Trophoblast cell (in vitro differentiated cells and primary cell): ENCODE measurements around the gene CCNY.

Experiments used
- DNase-seq, 2 donors: peaks; one replicate each; pipeline ENCODE4 v3.0.0-alpha.2; 2016
- H2AFZ ChIP-seq: 2 replicates; pipeline ENCODE4 v1.6.1; 2013; ENCODE audit warnings: low read length, moderate library complexity, mild to moderate bottlenecking; ENCODE audit not compliant: insufficient read depth, poor library complexity
- H2AK5ac ChIP-seq: 2 replicates; pipeline ENCODE4 v1.6.1; 2013; ENCODE audit warnings: mild to moderate bottlenecking, low read length
- H2BK120ac ChIP-seq: 2 replicates; pipeline ENCODE4 v1.6.1; 2013; ENCODE audit warnings: low read length, mild to moderate bottlenecking, moderate library complexity; ENCODE audit not compliant: insufficient read depth, poor library complexity
- H2BK12ac ChIP-seq: 2 replicates; pipeline ENCODE4 v1.6.1; 2013; ENCODE audit warnings: mild to moderate bottlenecking, low read length, moderate library complexity
- H2BK5ac ChIP-seq: 2 replicates; pipeline ENCODE4 v1.6.1; 2013; ENCODE audit warnings: low read length, low read depth, moderate library complexity, mild to moderate bottlenecking; ENCODE audit not compliant: poor library complexity
- H3K14ac ChIP-seq: 2 replicates; pipeline ENCODE4 v1.6.1; 2013; ENCODE audit warnings: mild to moderate bottlenecking, low read length
- H3K18ac ChIP-seq: 2 replicates; pipeline ENCODE4 v1.6.1; 2013; ENCODE audit warnings: mild to moderate bottlenecking, low read length
- H3K23ac ChIP-seq: 2 replicates; pipeline ENCODE4 v1.6.1; 2013; ENCODE audit warnings: low read length
- H3K27ac ChIP-seq: 2 replicates; pipeline ENCODE4 v1.5.1; 2013; ENCODE audit warnings: low read depth, mild to moderate bottlenecking, inconsistent platforms, low read length, moderate library complexity
- H3K27me3 ChIP-seq: 2 replicates; pipeline ENCODE4 v1.6.1; 2013; ENCODE audit warnings: inconsistent platforms, mild to moderate bottlenecking, low read length, moderate library complexity; ENCODE audit not compliant: insufficient read depth
- H3K36me3 ChIP-seq, 2 experiments: 1 replicate in 1 of 2; 2 replicates in 1 of 2; pipeline ENCODE4 v1.6.1; 2013; ENCODE audit warnings: low read length in 2 of 2, mild to moderate bottlenecking in 2 of 2, moderate library complexity in 1 of 2; ENCODE audit not compliant: insufficient read depth in 2 of 2, control insufficient read depth in 1 of 2
- H3K4ac ChIP-seq: 2 replicates; pipeline ENCODE4 v1.6.1; 2013; ENCODE audit warnings: low read depth, mild to moderate bottlenecking, low read length, moderate library complexity
- H3K4me1 ChIP-seq, 2 experiments: 1 replicate in 1 of 2; 2 replicates in 1 of 2; pipeline ENCODE4 v1.6.1; 2013; ENCODE audit warnings: low read length in 2 of 2, mild to moderate bottlenecking in 2 of 2, moderate library complexity in 1 of 2; ENCODE audit not compliant: insufficient read depth in 2 of 2, control insufficient read depth in 1 of 2
- H3K4me2 ChIP-seq: 2 replicates; pipeline ENCODE4 v1.6.1; 2013; ENCODE audit warnings: inconsistent platforms, mild to moderate bottlenecking, low read length, moderate library complexity
- H3K4me3 ChIP-seq: 2 replicates; pipeline ENCODE4 v1.5.1; 2013; ENCODE audit warnings: mild to moderate bottlenecking, low read depth, low read length, inconsistent platforms
- H3K79me1 ChIP-seq: one replicate; pipeline ENCODE4 v1.6.1; 2013; ENCODE audit warnings: low read length
- H3K79me2 ChIP-seq: 2 replicates; pipeline ENCODE4 v1.6.1; 2013; ENCODE audit warnings: low read length, mild to moderate bottlenecking; ENCODE audit not compliant: control insufficient read depth, insufficient read depth, poor library complexity
- H3K9ac ChIP-seq: 2 replicates; pipeline ENCODE4 v1.6.1; 2013; ENCODE audit warnings: mild to moderate bottlenecking, low read length
- H3K9me3 ChIP-seq: 2 replicates; pipeline ENCODE4 v1.6.1; 2013; ENCODE audit warnings: low read depth, mild to moderate bottlenecking, control low read depth, inconsistent platforms, low read length; ENCODE audit not compliant: insufficient read depth
- H4K12ac ChIP-seq: 2 replicates; pipeline ENCODE4 v1.6.1; 2013; ENCODE audit warnings: low read depth, mild to moderate bottlenecking, low read length, moderate library complexity
- H4K8ac ChIP-seq: 2 replicates; pipeline ENCODE4 v1.6.1; 2013; ENCODE audit warnings: low read depth, mild to moderate bottlenecking, low read length, moderate library complexity
- H4K91ac ChIP-seq: one replicate; pipeline ENCODE4 v1.6.1; 2013; ENCODE audit warnings: low read depth, mild to moderate bottlenecking, low read length, moderate library complexity
- WGBS: extraction: QIAGEN DNeasy Blood & Tissue Kit; methylation state at CpG from one replicate; pipeline ENCODE4 v1.1.7; 2013; ENCODE audit warnings: missing lambda C conversion rate; ENCODE audit not compliant: insufficient read length, insufficient coverage; ENCODE audit errors: extremely low coverage; 5-methylcytosine and 5-hydroxymethylcytosine counted together

Gene CCNY

DNA sequence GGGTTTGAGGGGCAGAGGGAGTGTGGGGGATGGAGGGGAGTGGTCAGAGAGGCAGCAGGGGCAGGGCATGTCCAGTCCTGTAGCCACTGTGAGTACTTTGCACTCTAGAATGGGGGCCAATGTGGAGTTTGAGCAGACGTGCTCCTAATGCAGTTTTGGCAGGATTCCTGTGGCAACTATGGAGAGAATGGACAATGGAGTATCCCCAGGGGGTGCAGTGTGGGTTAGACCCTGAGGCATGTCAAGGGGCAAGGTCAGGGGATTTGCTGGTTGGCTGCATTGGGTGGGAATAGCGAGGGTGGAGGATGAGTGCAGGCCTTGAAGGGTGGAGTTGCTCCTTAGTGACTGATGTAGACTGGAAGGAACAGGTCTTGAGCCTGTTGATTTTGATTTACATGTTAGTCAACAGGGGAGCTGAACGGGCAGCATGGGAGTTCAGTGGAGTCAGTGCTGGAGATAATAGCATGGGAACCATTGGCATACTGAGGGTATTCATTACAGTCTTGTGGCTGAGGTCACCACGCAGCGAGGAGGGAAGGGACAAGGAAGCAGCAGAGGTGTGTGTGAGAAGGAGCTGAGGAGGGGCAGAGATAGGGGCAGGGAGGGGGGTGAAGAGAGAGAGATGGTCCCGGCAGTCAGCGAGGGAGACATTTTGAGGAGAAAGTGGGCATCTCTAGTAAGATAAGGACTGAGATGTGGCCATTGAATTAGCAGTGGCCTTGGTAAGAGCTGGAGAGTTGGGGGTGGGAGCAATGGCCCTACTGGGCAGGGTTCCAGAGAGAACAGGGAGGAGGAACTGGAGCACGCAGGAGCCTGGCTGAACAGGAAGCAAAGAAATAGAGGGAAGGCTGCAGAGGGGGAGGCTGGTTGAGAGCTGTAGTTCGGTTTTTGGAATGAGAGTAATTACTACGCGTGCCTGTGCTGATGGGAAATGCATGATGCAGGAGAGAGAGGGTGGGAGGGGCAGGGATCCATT lies 112.7 kb downstream of the CCNY start:
- no peak overlapping the region for H3K4me3 ChIP-seq
- no peak overlapping the region for H3K4me2 ChIP-seq
- H2BK120ac ChIP-seq = peak overlapping the region; percentile 40
- no peak overlapping the region for H4K12ac ChIP-seq
- no peaks in the 10 kb centered on the region for H3K27me3 ChIP-seq
- H3K9ac ChIP-seq = no peak overlapping the region
- peak overlapping the region; percentile 34 for H3K27ac ChIP-seq
- peaks cover 15% of the 10 kb centered on the region for H3K79me1 ChIP-seq
- no peak overlapping the region for H3K23ac ChIP-seq
- H2AFZ ChIP-seq = no peak overlapping the region
- peaks cover 17 to 22% of the 10 kb centered on the region in 2 experiments for H3K4me1 ChIP-seq
- peaks cover 12% of the 10 kb centered on the region for H3K9me3 ChIP-seq
- no CpG with 5 or more reads among the region's 11 CpGs for WGBS
- peak overlapping the region; percentile 22 for H2AK5ac ChIP-seq
- H3K36me3 ChIP-seq = no peaks in the 10 kb centered on the region
- no peak for DNase-seq
- peak overlapping the region; percentile 50 for H3K14ac ChIP-seq
- peaks cover 11% of the 10 kb centered on the region for H3K79me2 ChIP-seq
- peak overlapping the region; percentile 62 for H3K18ac ChIP-seq
- H4K8ac ChIP-seq = peak overlapping the region; percentile 8
- peak overlapping the region; percentile 64 for H4K91ac ChIP-seq
- peak overlapping the region; percentile 35 for H3K4ac ChIP-seq
- peak overlapping the region; percentile 38 for H2BK5ac ChIP-seq
- peak overlapping the region; percentile 74 for H2BK12ac ChIP-seq

- H3K4me3 ChIP-seq = no peak overlapping the region
- H3K4me1 ChIP-seq = peaks cover 17 to 22% of the 10 kb centered on the region in 2 experiments
- H4K91ac ChIP-seq = no peak overlapping the region
- no peak overlapping the region for H3K18ac ChIP-seq
- no peak overlapping the region for H3K23ac ChIP-seq
- H3K27ac ChIP-seq = no peak overlapping the region
- H2AK5ac ChIP-seq = peak overlapping the region; percentile 40
- H3K14ac ChIP-seq = no peak overlapping the region
- no peak overlapping the region for H2BK5ac ChIP-seq
- H3K79me1 ChIP-seq = peaks cover 15% of the 10 kb centered on the region
- peak overlapping the region; percentile 40 for H3K4ac ChIP-seq
- H2BK120ac ChIP-seq = no peak overlapping the region
- peaks cover 11% of the 10 kb centered on the region for H3K79me2 ChIP-seq
- no peak overlapping the region for H2BK12ac ChIP-seq
- no peak overlapping the region for H4K12ac ChIP-seq
- H3K9me3 ChIP-seq = peaks cover 8% of the 10 kb centered on the region
- WGBS = no CpG with 5 or more reads among the region's 5 CpGs
- H3K9ac ChIP-seq = no peak overlapping the region
- no peak overlapping the region for H3K4me2 ChIP-seq
- no peak for DNase-seq
- no peak overlapping the region for H4K8ac ChIP-seq
- H3K36me3 ChIP-seq = no peaks in the 10 kb centered on the region
- no peaks in the 10 kb centered on the region for H3K27me3 ChIP-seq
- no peak overlapping the region for H2AFZ ChIP-seq
These were observed 113.6 kb downstream of the CCNY start for GRCh38 chr10:35449944-35450343.

DNA sequence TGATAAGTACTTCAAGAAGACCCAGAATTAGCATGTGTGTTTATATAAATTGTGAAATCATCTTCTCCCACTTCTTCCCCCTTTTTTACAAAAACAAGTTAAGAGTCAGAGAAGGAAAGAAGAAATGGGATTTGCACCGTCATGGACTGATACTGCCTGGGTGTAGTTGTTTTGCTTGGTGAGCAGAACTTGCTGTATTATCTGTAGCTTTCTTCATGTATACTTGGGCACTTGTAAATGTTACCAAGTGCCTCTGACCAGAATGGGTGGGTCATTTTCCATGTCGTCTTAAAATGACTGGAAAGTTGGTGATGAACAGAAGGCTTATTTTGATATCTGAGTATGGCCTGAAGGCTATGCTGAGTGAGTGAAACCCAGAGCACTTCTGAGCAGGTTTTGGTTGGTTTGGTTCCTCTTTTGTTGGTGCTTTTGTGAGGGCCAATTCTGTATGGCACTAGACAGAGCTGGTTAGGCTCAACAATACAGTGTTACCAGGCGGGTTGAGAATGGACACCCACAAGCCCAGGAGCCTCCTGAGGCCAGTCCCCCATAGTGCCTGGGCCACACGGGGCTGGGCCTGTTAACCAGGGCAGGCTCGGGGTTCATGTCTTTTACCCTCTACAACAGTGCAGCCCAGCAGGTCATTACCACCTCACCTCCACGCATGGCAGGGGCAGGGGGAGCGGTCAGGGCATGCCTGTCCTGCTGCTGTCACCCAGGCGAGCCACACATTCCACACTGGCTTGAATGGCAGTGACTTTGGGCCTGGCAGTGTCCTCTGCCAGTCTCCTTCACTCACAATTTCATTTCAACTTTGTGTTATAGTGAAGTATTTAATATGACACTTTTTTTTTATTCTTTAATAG lies 115.1 kb downstream of the CCNY start:
- Histone ChIP-seq H3K14ac (no peak overlapping the region), H4K12ac (no peak overlapping the region), H3K36me3 (no peaks in the 10 kb centered on the region), H3K4me2 (no peak overlapping the region), H3K4ac (no peak overlapping the region), H3K9ac (no peak overlapping the region), H3K27me3 (no peaks in the 10 kb centered on the region), H2BK5ac (no peak overlapping the region), H2BK12ac (peak overlapping the region; percentile 6), H3K79me2 (peaks cover 11% of the 10 kb centered on the region), H2BK120ac (no peak overlapping the region), H3K27ac (no peak overlapping the region), H2AFZ (peak overlapping the region; percentile 14), H2AK5ac (no peak overlapping the region), H3K9me3 (peaks cover 4% of the 10 kb centered on the region), H3K18ac (peak overlapping the region; percentile 6), H3K4me1 (peaks cover 17 to 22% of the 10 kb centered on the region in 2 experiments), H3K4me3 (no peak overlapping the region), H4K91ac (no peak overlapping the region), H3K23ac (peak overlapping the region; percentile 47), H3K79me1 (peaks cover 15% of the 10 kb centered on the region), H4K8ac (no peak overlapping the region)
- no peak for DNase-seq
- no CpG with 5 or more reads among the region's 8 CpGs for WGBS

DNA sequence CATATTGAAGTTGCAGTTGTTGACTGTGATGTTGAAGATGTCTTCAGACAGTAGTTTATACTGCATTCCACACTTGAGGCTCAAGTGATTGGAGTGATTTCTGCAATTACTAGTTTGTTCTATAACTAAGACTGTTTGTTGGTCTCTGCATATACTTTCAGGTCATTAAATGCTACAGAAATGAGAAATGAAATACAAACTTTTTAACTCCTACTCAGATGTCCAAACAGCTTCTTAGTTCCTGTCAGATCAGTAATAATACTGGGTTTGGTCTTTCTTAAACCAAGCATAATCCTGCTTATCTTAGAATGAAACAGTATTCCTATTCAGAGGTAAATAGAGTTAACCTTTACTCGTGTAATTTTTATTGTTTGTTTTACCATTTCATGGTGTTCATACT lies 115.9 kb downstream of the CCNY start:
- no peak overlapping the region for H3K4ac ChIP-seq
- H4K8ac ChIP-seq = no peak overlapping the region
- H3K79me1 ChIP-seq = peaks cover 13% of the 10 kb centered on the region
- H4K12ac ChIP-seq = no peak overlapping the region
- H2BK12ac ChIP-seq = no peak overlapping the region
- H4K91ac ChIP-seq = no peak overlapping the region
- H3K9ac ChIP-seq = no peak overlapping the region
- H2AK5ac ChIP-seq = no peak overlapping the region
- no peak overlapping the region for H2AFZ ChIP-seq
- no peak overlapping the region for H3K27ac ChIP-seq
- DNase-seq = no peak
- no peak overlapping the region for H3K18ac ChIP-seq
- H3K36me3 ChIP-seq = no peaks in the 10 kb centered on the region
- no peak overlapping the region for H3K4me3 ChIP-seq
- H3K79me2 ChIP-seq = peaks cover 11% of the 10 kb centered on the region
- no peak overlapping the region for H2BK120ac ChIP-seq
- no peaks in the 10 kb centered on the region for H3K27me3 ChIP-seq
- no peak overlapping the region for H3K4me2 ChIP-seq
- no peak overlapping the region for H3K23ac ChIP-seq
- no peak overlapping the region for H3K14ac ChIP-seq
- peaks cover 17 to 22% of the 10 kb centered on the region in 2 experiments for H3K4me1 ChIP-seq
- H2BK5ac ChIP-seq = no peak overlapping the region
- H3K9me3 ChIP-seq = peaks cover 4% of the 10 kb centered on the region
- no CpG with 5 or more reads among the region's 1 CpG for WGBS
